Activated CD4-positive, CD25-positive, alpha-beta regulatory T cell treated with anti-CD3 and anti-CD28 coated beads, Interleukin-2, amount 50 U/mL, for 16 hours (primary cell): ENCODE results near the gene KCNQ1OT1.

Experiments
- DNase-seq: peaks from one replicate; pipeline ENCODE4 v3.0.0-alpha.2; 2020; ENCODE audit warnings: low read depth, low spot score

Gene KCNQ1OT1

DNA sequence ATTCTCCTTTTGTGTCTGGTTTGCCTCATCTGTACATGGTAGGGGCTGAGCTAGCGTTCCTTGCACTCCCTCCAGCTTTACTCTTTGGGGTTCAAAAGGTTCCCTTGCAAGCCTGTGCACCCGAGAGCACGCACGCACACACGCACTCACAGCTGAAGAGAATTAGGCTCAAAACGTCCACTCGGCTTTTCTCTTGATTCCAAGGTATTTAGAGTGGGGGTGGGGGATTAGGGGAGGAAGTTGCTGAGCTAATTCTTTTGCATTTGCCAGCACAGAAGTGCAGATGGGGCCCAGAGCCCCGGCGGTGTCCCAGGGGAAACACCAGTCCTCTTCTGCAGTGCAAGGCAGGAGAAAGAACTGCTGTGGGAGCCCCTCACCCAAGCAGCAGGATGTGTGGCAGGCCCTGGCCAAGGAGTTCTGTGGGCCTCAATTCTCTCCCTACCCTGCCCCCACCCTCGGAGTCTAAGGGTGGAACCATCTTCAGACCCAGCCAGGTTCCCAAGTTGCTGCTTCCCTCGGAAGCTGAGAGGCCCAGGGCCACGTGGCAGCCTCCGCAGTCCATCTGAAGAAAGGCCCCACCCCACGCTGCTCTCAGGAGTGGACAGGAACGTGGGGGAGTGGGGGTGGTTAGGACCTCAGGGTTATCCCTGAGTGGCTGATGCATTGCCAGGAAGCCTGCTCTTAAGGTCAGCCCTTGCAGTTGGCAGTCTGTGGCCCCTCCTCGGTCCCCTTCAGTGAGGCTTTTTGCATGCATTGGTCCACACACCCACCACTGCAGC lies 3.8 kb upstream of the KCNQ1OT1 start:
- no peak for DNase-seq

DNA sequence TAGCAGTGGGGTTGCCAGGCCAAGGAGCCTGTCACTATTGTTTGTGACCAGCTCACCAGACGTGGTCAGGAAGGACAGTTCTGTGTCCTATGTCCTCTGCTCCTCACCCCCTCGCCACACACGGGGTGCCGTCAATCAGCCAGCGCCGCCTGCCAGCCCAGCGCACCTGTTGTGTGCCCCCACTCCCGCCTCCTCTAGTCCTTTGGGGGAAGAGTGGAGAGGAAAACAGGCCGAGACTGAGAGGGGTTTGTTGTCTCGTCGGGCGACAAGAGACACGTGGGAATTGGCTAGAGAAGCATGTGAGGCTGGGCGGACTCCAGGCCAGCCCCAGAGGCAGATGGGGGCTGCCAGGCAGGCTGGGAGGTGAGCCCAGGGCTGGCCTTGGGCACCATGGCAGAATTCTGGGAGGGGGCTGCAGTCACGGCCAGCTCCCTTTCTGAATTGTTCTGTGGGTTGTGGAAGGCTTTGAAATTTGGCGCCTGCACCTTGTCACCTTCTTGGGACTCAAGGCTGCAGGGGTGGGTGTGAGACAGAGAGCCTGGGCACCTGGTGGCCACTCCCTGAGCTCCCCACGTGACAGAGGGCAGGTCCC lies 3.1 kb upstream of the KCNQ1OT1 start:
- DNase-seq = no peak

DNA sequence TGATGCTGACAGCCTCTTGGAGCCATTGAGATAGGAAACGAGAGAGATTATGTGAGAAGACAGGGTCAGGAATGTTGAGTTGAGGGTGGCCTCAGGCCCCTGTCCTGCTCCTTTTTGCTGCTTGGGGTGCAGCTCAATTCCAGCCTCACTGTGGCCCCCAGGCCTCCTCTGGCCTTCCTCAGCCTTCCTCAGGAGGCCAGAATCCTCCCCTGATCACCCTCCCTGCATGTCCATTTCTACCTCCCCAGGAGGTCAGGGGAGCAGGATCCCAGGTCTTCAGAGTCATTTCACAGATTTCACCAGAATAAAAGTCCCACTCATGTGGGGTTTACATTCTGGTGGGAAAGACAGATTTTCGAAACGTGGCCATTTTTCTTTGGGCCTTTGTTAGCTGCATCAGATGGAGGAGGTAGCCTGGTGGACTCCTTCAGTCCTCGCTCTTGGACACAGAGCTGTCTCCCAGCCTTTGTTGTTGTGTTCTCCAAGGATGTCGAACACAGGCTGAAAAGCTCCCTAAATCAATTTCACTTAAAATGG lies 2.2 kb upstream of the KCNQ1OT1 start:
- no peak for DNase-seq

DNA sequence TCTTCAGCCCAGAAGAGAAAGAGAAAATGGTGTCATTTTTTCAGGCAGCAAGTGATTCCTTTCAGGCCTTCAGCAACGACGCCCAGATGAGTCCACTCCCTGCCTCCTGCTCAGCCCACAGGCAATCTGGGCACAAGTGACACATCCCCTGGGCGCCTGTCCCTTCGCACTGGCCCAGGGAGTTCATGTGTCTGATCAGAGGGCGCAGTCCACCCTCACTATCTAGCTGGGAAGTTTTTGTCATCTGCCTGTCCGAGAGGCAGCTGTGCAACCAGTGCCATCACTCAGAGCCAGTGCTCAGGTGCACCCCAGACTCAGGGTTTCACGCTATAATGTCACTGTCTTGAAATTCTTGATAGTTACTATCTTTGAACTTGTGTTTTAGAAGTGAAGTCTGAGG lies 1.4 kb upstream of the KCNQ1OT1 start:
- DNase-seq = no peak

DNA sequence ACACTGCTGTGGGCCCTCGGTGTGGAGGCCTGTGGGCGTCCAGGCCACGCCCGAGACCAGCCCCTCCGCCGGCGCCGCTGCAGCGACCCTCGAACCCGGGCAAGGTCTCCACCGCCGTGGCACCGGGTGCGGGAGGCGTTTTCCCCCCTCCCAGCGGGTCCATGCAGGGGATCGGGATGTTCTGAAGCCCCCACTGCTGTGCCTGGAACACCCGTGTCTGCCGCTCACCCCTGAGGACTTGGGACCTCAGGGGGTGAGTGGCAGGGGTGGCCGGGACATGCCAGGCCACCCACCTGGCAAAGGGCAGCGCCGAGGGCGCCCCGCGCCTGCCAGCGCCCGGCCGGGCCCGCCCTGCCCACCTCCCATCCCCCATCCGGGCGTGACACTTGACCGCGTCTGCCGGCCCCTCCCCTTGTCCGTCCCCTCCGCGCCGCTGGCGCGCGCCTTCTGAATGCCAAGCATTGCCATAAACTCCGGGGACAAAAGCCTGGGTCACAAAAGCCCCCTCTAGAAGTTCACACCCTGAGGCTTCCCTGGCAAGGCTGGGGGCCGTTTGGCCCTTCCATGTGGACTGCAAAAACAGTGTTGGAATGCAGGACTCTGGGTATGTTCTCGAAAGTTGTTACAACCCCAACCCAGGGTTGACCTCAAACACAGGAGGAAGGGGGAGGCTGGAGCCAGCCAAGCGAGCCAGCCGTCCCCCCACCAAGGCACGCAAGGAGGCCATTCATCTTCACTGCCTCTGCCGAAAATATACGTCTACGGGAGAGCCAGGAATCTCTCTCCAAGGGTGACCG lies 819 bp upstream of the KCNQ1OT1 start:
- no peak for DNase-seq

DNA sequence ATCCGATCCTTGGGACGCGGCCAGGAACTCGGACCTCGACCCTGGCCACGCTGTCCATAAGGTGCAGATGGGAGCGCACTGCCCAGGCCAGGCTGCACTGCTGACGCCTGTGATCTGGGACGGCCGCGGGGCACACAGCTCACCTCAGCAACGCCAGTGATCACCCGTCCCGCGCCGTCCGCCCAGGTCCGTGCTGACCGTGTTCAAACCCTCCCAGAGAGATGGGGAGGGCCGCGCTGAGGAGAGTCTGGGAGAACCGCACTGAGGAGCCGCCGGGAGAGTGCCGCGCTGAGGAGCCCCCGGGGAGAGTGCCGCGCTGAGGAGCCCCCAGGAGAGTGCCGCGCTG lies 636 bp downstream of the KCNQ1OT1 start:
- no peak for DNase-seq

DNA sequence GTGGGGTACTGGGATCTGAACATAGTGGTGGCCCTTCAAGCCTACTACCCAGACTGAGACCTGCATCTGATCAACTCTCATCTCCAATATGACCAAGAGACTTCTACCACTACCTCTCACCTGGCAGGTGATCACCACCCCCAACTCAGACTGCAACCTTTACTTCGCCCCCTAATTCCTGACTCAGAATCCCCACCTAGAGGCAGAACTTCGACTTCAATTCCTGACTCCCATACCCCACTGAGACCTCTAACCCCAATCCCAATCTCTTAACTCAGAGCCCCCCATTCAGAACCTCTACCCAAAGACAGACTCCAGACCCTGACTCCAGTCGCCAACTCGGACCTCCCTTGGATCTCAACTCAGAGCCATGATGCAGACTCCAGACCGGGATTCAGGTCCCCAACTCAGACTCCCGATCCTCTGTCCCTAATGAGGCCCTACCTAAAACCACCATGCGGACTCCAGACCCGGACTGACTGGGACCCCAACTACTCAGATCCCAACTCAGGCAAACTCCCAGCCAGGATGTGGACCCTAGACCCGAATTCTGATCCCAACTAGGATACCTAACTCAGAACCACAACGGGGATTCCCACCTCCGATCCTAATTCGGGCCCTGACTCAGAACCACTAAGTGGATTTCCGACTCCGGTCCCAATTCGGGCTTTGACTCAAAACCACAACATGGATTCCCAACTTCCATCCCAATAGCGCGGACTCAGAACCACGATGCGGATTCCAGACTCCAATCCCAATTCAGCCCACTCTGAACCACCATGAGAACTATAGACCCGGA lies 1.2 kb downstream of the KCNQ1OT1 start:
- DNase-seq = no peak

DNA sequence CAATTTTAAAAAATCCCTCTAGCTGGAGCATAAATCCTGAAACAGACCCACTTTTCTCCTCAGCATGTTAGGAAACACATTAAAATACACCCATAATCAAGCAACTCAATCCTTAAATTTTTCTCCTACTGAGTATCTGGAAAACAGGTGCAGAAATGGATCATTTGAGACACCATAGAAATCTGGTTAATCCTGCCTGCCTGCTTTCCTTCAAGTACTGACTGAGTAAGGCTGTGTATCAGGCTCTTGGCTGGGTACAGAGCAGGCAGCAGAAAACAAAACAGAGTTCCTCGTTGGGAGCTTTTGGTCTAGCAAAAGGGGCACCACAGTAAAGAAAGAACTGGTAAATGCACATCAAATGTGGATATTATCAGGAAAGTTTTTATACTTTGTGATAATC lies 1.9 kb downstream of the KCNQ1OT1 start:
- no peak for DNase-seq

DNA sequence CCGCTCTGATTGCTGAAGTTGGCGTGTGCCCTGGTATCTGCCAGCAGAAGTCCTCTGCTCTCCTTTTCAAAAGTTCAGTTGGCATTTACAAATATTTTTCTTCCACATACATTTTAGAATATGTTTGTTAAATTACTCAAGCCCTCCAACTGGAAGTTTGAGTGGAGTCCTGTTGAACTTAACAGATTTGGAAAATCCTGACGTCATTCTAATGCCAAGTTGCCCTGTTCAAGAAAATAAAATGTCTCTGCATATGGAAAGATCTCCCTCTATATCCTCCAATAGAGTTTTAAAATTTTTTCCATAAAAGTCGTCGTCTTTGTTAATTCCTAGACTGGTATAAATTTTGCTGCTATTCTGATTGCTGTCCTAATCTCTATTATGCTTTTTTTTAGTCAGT lies 3.3 kb downstream of the KCNQ1OT1 start:
- DNase-seq = no peak

DNA sequence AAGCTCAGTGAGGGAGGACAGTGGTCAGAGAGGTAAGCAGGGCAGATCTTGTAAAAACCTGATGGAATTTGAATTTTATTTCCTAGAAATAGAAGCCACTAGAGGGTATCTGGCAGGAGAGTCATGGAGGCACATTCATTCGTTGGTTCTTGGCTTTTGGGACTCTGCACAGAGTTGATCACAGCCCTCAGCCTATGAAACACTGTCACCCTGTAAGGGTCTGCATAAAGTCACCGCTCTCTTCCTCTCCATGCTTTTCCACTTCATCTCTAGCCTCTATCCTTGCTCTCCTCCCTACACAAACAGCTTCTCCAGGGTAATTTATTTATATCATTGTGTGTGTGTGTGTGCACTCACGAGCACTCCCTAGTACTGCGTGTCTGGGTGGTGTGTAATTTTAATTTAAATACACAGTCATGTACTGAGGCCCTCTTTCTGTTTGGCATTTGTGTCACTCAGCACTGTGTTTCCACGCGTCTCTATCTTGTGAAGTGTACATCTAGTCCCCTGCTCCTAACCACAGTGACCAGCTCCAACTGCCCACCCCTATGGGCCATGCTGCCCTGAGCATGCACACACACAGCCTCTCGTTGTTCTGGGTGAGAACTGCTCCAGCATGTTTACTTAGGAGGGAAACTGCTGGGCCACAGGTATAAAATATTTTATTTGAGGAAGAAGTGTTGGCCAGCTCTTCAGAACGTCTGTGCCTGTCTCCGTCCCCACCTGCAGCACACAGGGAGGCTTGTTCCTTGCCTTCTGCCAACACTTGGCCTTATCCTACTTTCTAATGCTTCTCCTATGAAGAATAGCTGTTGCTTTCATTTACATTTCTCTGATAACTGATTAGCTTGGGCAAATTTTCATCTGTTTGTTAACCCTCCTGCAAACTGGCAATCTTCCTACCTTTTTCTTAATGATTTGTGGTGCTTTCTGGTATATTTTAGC lies 4.5 kb downstream of the KCNQ1OT1 start:
- no peak for DNase-seq

DNA sequence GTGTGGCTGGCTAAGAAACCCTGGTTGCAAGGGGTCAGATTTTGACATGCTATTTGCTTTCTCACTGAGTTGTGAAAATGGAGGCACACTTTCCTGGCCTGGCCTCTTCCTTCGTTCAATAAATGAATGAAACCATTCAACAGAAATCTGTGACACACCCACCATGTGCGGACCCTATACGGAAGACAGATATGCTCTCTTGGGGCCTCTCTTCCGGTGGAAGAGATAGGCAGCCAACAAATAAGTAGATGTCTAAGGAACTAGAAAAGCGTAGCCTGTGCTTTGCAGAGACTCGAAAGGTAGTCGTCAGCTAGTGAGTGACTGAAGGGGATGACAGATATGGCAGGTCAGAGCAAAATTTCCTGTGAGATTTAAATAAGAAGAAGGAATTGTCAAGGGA lies 5.3 kb downstream of the KCNQ1OT1 start:
- DNase-seq = no peak

DNA sequence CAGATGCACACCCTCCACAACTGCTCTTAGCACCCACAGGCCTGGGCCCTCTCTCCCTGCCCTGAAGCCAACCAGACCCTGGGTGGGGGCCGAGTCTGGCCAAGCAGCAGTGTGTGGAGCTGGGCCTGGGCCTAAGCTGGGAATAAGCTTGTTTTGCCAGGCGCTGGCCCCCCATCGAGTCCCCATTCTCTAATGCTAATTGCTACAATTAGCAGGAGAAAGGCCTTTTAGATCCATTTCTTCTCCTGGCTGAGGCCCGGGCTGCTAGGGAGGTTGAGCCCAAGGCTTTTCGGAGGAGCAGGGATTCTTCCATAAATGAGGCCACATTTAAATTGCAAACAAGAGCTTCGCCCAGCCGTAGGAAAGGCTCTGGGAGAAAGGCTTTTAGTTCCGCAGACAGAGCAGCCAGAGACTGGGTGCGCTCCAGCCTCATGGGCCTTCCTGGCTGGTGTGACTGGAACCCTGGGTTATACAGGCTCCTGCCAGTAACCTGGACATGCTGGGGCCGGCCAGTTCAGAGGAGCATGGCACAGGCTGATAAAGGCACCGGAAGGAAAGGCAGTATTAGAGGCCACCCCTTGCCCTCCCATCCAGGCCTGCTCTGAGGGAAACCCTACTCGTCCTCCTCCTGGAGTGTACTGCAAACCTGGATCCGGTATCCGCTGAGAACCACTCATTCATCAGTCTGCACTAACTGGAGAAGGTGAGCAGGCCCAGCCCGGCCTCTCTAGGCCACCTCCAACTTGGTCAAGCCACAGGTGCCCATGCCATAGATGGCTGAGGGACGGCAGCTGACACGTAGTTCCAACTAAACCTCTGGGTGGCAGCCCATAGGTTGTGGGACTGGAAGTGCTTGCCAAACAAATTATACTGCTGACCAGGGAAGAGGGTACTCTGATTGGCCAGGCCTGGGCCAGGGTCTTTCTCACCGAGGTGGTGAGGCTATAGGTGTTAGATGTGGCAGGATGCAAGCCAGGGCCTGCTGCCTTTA lies 6.2 kb downstream of the KCNQ1OT1 start:
- DNase-seq = no peak

DNA sequence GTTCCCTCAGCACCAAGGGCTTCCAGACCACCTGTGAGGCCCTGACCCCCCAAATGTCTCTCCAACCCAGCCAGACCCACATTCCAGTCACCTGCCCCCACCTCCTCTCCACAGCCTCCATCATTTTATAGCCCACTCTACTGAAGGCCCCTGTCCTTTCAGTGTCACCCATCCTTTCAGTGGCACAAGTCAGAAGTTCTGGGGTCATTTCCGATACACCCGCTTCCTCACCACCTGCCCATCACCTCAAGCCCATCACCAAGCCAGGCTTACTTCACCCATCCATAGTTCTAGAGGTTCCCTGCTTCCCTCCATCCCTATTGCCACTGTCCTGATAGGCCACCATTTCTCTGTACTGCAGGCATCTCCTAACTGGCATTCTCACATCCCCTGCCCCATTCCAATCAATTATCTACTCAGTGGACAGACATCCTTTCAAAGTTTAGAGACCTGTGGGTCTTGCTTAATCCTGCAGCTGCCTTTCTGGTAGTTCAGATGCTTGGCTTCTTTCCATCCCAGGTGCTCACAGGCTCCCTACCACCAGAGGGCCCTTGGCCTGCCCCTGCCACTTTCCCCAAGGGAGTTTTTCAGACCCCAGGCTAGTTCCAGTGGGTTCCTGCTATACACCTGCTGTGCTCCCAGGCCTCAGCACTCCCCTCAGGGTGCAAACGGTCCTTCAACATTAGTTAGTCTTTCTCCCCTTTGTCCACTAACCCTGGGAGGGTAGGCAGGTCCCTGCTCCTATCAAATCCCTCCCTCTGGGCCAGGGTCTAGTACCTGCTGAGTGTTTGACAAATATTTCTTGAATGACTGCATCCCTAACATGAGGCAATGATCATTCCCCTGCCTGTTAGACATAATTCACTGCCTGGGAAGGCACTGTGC lies 7.6 kb downstream of the KCNQ1OT1 start:
- DNase-seq = no peak

DNA sequence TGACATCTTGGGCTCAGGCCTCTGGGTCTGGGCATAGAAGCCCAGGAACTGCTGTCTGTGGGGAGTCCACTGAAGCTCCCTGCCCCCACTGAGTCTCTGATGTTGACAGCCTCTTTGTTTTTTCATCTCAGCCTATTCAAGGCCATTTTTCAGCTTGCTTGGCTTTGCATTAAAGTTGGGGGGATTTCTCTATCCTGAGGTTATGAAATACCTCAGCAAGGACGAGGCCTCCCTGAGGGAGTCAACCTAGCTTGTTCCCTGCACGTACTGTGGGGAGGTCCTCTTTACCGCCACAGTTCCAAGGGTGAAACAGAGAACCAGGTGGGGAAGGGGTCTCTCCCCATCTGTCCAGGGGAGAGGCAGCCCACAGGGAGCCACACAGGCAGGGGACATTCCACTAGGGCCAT lies 8.4 kb downstream of the KCNQ1OT1 start:
- no peak for DNase-seq

DNA sequence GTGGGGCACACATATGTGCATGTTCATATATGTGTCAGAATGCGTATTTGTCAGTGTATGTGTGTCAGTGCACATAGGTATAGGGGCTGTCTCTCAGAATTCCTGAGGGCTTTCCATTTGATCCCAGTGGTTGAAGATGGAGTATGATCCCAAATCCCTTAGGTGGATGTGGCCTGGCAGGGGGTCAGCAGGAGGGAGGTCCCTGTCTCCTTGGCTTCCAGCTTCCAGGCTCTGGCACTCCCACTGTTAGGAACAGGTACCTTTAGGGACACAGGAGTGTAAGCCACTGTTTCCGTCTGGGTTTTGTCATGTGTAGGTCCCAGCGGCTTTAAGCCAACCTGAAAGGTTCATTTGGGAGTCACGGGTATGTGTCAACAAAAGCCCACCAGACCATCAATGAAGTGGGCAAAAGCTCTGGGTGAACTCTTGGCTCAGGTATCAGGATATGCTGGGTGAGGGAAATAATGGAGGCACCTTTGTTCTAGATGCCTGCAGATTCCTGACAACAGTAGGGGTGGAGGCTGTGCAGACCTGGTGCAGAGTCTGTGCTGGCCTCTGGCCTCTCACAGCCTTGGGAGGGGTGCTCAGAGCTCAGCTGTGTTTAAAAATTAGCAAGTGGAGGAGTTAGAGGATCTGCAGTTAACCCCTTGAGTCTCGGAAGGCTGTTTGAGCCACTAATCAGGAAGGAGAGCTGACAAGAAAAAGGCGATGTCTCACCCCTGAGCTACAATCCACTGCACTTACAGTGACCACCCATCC lies 9.0 kb downstream of the KCNQ1OT1 start:
- no peak for DNase-seq

DNA sequence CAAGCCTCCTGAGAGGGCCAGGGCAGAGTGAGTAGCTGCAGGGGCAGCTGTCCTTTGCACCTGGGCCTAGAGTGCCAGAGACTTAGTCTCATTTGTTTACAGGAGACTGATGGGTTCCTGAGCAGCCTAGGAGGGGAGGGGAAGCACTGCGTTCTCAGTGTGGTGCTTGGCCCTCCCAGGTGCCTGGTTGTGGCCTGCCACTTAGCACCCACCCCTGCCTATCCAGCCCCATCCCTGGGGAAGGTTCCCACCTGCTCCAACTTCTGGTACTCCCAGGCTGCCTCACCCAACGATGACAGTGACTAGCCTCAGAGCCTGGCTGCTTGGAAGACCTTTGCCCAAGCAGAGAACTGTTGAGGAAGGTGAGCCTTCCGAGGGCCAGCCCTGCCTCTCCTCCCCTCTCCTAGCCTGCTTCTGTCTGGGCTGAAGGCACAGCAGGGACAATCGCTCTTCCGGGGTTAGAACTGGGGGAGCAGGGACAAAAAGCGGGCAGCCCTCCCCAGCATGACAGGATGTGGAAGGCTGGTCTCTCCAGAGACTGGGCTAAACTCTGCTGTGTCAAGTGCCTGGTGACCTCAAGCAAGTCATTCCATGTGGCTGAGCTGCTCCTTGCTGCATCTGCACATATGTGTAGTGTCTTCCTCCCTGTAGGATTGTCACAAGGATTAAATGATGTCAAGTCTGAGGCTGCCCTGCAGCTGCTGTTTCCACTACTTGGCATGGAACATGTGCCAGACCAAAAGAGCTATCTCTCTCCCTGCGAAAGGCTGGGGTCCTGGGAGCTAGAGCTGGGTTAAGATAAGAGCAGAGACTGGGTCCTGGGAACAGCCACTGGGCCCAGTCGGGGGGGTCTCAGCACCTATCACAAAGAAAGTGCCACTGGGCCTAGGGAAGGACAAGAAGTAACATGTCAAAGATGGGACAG lies 9.9 kb downstream of the KCNQ1OT1 start:
- DNase-seq = no peak
